Esophagus (tissue), 2 donors: ENCODE results near the gene HPSE. TPM values are rescaled to one million over a fixed set of nuclear protein-coding genes. Genes with fewer than 3 reads are reported as not detected.

Experiments
- polyA plus RNA-seq, 2 donors: library from polyadenylated mRNA; stranded (reverse); fragments of 200-250 nt; gene quantifications; one replicate each; pipeline ENCODE4 v1.2.3, GENCODE V29; 2013
- donor health status: healthy with polysubstance abuse.
- donor health status: Bipolar disorder and iron deficiency.

HPSE gene
- polyA plus RNA-seq, 2 donors, result 15.9 to 16.7 TPM

Other genes starting within 250 kb of the HPSE start
- gene PLAC8, start 220.1 kb downstream of the HPSE start, polyA plus RNA-seq, result 10 to 100 TPM; 49.1 to 88.4 TPM
- 10 to 100 TPM in 1 of 2 donors, 1 to 10 TPM in 1; 9.1 to 12.5 TPM for gene COQ2, start 50.0 kb downstream of the HPSE start, polyA plus RNA-seq
- 1 to 10 TPM; 4.3 to 6.6 TPM for gene HELQ, start 121.0 kb upstream of the HPSE start, polyA plus RNA-seq
- gene MRPS18C, start 121.2 kb upstream of the HPSE start, polyA plus RNA-seq, result 10 to 100 TPM; 28.9 to 29.2 TPM
- gene ABRAXAS1, start 150.3 kb upstream of the HPSE start, polyA plus RNA-seq, result 1 to 10 TPM; 2.8 to 4.3 TPM
- gene GPAT3, start 201.3 kb upstream of the HPSE start, polyA plus RNA-seq, result 10 to 100 TPM in 1 of 2 donors, 1 to 10 TPM in 1; 4.4 to 11.2 TPM